ENCODE results near the gene NEK1. TPM values are rescaled to one million over a fixed set of nuclear protein-coding genes. Genes with fewer than 3 reads are reported as not detected.
A peak's percentile ranks its signal among the peaks of the same experiment; 100 is the strongest.

Gene NEK1
- total RNA-seq, 1 experiment from 2014 or later = 12.3 TPM

GRCh38 chr4:169369634-169370033 lies 242.7 kb downstream of the NEK1 start:
- H2BK5ac ChIP-seq (ENCODE audit: insufficient read length, low read length) = no peak overlapping the region

More at GRCh38 chr4:169369634-169370033, 242.7 kb downstream of the NEK1 start:
- Mint-ChIP-seq H3K36me3 (ENCODE audit: insufficient read depth in 1 of 3, low read depth in 3 of 3) (peaks cover 0 to 11% (median 0%) of the 10 kb centered on the region in 3 experiments; a peak in 3 of 7 replicates), H3K4me1 (no peaks in the 10 kb centered on the region), H3K27ac (no peak overlapping the region), H3K9me3 (peaks cover 5 to 10% of the 10 kb centered on the region in 2 experiments; a peak in 4 of 5 replicates), H3K4me3 (no peak overlapping the region), H3K27me3 (ENCODE audit: low read depth) (no peaks in the 10 kb centered on the region)
- no peak overlapping the region for H2BK15ac ChIP-seq (ENCODE audit: low read depth, low read length)
- no peak overlapping the region for H3K14ac ChIP-seq (ENCODE audit: insufficient read depth, low read length)
- H2BK120ac ChIP-seq (ENCODE audit: low read depth, low read length, poor library complexity, severe bottlenecking) = no peak overlapping the region
- no peak overlapping the region for H2BK20ac ChIP-seq (ENCODE audit: low read depth, low read length, poor library complexity, severe bottlenecking)
- H4K91ac ChIP-seq (ENCODE audit: insufficient read length, low read depth, low read length) = no peak overlapping the region
- no peak for DNase-seq
- no peaks in the 10 kb centered on the region for H3K23me2 ChIP-seq (ENCODE audit: insufficient read length, low read depth, low read length, poor library complexity, severe bottlenecking)
- H3K4ac ChIP-seq (ENCODE audit: low read depth, low read length) = no peak overlapping the region
- no peak overlapping the region for H4K8ac ChIP-seq (replicated peaks; ENCODE audit: insufficient read length, low read depth, low read length)
- H3K4me2 ChIP-seq (ENCODE audit: insufficient read depth, insufficient read length, low read length) = no peak overlapping the region
- H3K9ac ChIP-seq (ENCODE audit: extremely low read depth, insufficient read length, low read length) = no peak overlapping the region
- no peaks in the 10 kb centered on the region for H3K27me3 ChIP-seq (ENCODE audit: insufficient read depth, low read length)
- no peaks in the 10 kb centered on the region for H3K79me2 ChIP-seq (ENCODE audit: insufficient read depth, low read length)
- no peaks in the 10 kb centered on the region for H3K79me1 ChIP-seq (ENCODE audit: insufficient read depth, low read depth, low read length, poor library complexity, severe bottlenecking)
- H3K4me1 ChIP-seq (ENCODE audit: insufficient read depth, low read length) = no peaks in the 10 kb centered on the region
- H2AK5ac ChIP-seq (ENCODE audit: insufficient read length, low read length) = no peak overlapping the region
- no peaks in the 10 kb centered on the region for H3K9me3 ChIP-seq (ENCODE audit: control insufficient read depth, low read depth, low read length)
- no peak overlapping the region for H2BK12ac ChIP-seq (ENCODE audit: insufficient read length, low read depth, low read length)
- no peak overlapping the region for H3K23ac ChIP-seq (ENCODE audit: insufficient read length, low read depth, low read length)
- peak; percentile 39; the same call in 2 of the 3 replicates for TF ChIP-seq CTCF (conservative IDR thresholded peaks at IDR 0.05)
- no peak overlapping the region for H3K18ac ChIP-seq (ENCODE audit: insufficient read length, low read depth, low read length)
- no peak overlapping the region for H3T11ph ChIP-seq (ENCODE audit: low read length)
- H4K5ac ChIP-seq (ENCODE audit: insufficient read length, low read depth, low read length) = no peak overlapping the region
- WGBS (ENCODE audit: extremely low coverage, insufficient read length, low lambda C conversion rate) = no CpG with 5 or more reads among the region's 6 CpGs
- no peak overlapping the region for H3K27ac ChIP-seq (ENCODE audit: insufficient read length, low read depth, low read length)
- H4K20me1 ChIP-seq (ENCODE audit: control insufficient read depth, insufficient read depth, insufficient read length) = no peaks in the 10 kb centered on the region
- no peak overlapping the region for H3K56ac ChIP-seq (ENCODE audit: insufficient read length, low read depth, low read length)
- no peak overlapping the region for H2AFZ ChIP-seq (ENCODE audit: low read length)

Data from H9 (cell line).